ENCODE results near the gene LRRC4C. TPM values are rescaled to one million over a fixed set of nuclear protein-coding genes. Genes with fewer than 3 reads are reported as not detected.

LRRC4C gene
- total RNA-seq, 1 experiment from 2014 or later, result not detected

DNA sequence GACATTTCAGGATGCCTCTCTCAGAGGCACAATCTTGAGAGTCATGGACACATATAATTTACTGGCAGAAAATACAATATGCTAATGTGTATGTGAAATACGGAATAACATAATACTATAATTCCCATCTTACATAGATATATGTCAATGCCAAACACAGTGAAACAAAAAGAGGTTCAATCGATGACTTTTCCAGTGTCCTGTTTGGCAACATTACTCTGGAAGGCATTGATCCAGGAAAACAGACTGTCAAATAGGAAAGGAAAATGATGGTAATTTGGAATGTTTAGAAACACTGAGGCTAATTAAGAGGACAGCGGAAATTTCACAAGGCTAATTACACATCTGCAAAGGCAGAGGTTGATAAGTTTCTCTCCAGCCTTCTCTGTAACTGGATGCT is 942.3 kb downstream of the LRRC4C start:
- POLR2A ChIA-PET, result no interaction called here
- Mint-ChIP-seq H3K27ac (ENCODE audit: low read depth, unreplicated experiment) (no peak overlapping the region), H3K4me3 (ENCODE audit: unreplicated experiment) (no peak overlapping the region), H3K27me3 (ENCODE audit: insufficient read depth, unreplicated experiment) (no peaks in the 10 kb centered on the region), H3K9me3 (ENCODE audit: unreplicated experiment) (no peaks in the 10 kb centered on the region), H3K36me3 (ENCODE audit: insufficient read depth, unreplicated experiment) (no peaks in the 10 kb centered on the region), H3K4me1 (ENCODE audit: insufficient read depth, unreplicated experiment) (peaks cover 13% of the 10 kb centered on the region)
- intact Hi-C loops (cut with micrococcal nuclease), result no loop called here
- DNase-seq (ENCODE audit: unreplicated experiment), result no peak
- TF ChIP-seq, protein P1, sequence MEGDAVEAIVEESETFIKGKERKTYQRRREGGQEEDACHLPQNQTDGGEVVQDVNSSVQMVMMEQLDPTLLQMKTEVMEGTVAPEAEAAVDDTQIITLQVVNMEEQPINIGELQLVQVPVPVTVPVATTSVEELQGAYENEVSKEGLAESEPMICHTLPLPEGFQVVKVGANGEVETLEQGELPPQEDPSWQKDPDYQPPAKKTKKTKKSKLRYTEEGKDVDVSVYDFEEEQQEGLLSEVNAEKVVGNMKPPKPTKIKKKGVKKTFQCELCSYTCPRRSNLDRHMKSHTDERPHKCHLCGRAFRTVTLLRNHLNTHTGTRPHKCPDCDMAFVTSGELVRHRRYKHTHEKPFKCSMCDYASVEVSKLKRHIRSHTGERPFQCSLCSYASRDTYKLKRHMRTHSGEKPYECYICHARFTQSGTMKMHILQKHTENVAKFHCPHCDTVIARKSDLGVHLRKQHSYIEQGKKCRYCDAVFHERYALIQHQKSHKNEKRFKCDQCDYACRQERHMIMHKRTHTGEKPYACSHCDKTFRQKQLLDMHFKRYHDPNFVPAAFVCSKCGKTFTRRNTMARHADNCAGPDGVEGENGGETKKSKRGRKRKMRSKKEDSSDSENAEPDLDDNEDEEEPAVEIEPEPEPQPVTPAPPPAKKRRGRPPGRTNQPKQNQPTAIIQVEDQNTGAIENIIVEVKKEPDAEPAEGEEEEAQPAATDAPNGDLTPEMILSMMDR (IDR thresholded peaks at IDR 0.05; ENCODE audit: unreplicated experiment), result no peak
- CTCF ChIA-PET, result no interaction called here
- BruUV-seq (replicated peaks), result no TSS peak

DNA sequence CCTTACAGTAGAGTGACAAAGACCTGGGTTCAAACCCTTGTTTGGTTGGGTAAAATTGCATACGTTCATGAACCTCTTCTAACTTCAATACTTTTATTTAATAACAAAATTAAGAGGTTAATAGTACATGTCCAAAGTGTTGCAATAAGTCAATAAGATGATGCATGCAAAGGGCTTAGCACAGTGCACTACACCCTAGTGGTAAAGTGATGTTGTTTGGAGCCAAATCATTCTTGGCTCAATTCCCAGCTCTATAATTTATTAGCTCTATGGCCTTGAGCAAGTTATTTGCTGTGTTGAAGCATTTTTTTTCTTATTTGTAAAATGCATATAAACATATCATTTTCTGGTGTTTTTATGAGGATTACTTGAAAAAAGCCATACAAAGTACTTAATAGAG is 945.3 kb downstream of the LRRC4C start:
- Mint-ChIP-seq H3K9me3 (ENCODE audit: unreplicated experiment) (peaks cover 7% of the 10 kb centered on the region), H3K4me3 (ENCODE audit: unreplicated experiment) (no peak overlapping the region), H3K27me3 (ENCODE audit: insufficient read depth, unreplicated experiment) (no peaks in the 10 kb centered on the region), H3K27ac (ENCODE audit: low read depth, unreplicated experiment) (no peak overlapping the region), H3K36me3 (ENCODE audit: insufficient read depth, unreplicated experiment) (no peaks in the 10 kb centered on the region), H3K4me1 (ENCODE audit: insufficient read depth, unreplicated experiment) (peaks cover 13% of the 10 kb centered on the region)
- TF ChIP-seq, protein P1 (IDR thresholded peaks at IDR 0.05; ENCODE audit: unreplicated experiment), result peak; percentile 22
- no TSS peak for BruUV-seq (replicated peaks)
- ChIA-PET CTCF (interaction anchor here (0.6 kb wide), 2 partner anchors 103 to 207 kb away, joined by 3 read pairs; no protein-coding TSS in a partner anchor), POLR2A (interaction anchor here (0.6 kb wide), 1 partner anchor 591 kb away, joined by 3 read pairs; no protein-coding TSS in a partner anchor)
- intact Hi-C loops (cut with micrococcal nuclease), result loop anchor here (5.0 kb wide), 1 partner anchor 207 kb away; no protein-coding TSS in a partner anchor
- peak; percentile 79 for DNase-seq (ENCODE audit: unreplicated experiment)

DNA sequence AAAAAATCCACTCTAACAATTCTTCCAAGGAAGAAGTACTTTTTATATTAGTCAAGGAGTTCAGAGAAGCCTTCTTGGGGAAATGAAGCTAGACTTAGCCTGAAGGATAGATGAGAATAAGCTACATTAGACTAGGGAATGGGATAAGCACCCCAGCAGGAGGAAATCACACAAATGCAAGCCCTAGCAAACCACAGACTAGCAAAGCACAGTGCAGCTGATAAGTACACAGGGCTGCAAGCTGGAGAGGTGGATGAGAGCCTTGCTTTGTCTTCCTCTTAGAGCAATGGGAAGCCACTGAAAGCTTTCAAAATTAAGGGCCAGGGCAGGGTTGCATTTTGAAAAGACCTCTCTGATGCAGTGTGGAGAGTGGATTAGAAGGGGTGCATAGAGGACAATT is 946.2 kb downstream of the LRRC4C start:
- Mint-ChIP-seq H3K27ac (ENCODE audit: low read depth, unreplicated experiment) (no peak overlapping the region), H3K4me3 (ENCODE audit: unreplicated experiment) (no peak overlapping the region), H3K4me1 (ENCODE audit: insufficient read depth, unreplicated experiment) (peaks cover 13% of the 10 kb centered on the region), H3K36me3 (ENCODE audit: insufficient read depth, unreplicated experiment) (no peaks in the 10 kb centered on the region), H3K27me3 (ENCODE audit: insufficient read depth, unreplicated experiment) (no peaks in the 10 kb centered on the region), H3K9me3 (ENCODE audit: unreplicated experiment) (peaks cover 7% of the 10 kb centered on the region)
- BruUV-seq (replicated peaks), result no TSS peak
- intact Hi-C loops (cut with micrococcal nuclease), result loop anchor here (5.0 kb wide), 1 partner anchor 206 kb away; no protein-coding TSS in a partner anchor
- POLR2A ChIA-PET, result interaction anchor here (0.7 kb wide), 1 partner anchor 1450 kb away, joined by 3 read pairs; no protein-coding TSS in a partner anchor
- DNase-seq (ENCODE audit: unreplicated experiment), result no peak
- TF ChIP-seq, protein P1 (IDR thresholded peaks at IDR 0.05; ENCODE audit: unreplicated experiment), result no peak
- CTCF ChIA-PET, result interaction anchor here (0.5 to 1.6 kb wide), 4 partner anchors 10 to 1331 kb away, joined by 3 to 5 read pairs (median 4); no protein-coding TSS in a partner anchor

DNA sequence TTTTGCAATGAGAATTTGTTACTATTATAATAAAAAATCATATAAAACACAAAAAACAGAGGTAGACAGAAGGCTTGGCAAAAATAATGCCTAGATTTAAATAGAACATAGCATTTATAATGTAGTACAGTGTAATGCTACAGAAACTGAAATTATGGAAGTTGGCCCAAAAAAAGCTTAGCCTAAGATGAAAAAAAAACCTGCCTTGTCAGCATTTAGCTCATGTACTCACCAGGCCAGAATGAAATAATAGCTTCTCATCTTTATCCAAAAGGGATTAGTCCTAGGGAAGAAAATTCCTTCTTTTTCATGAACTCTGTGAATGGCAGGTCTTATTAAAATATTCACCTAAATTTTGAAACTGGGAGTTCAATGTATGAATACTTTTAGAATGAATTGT is 951.1 kb downstream of the LRRC4C start:
- DNase-seq (ENCODE audit: unreplicated experiment), result no peak
- BruUV-seq (replicated peaks), result no TSS peak
- Mint-ChIP-seq H3K9me3 (ENCODE audit: unreplicated experiment) (peaks cover 7% of the 10 kb centered on the region), H3K4me3 (ENCODE audit: unreplicated experiment) (no peak overlapping the region), H3K36me3 (ENCODE audit: insufficient read depth, unreplicated experiment) (no peaks in the 10 kb centered on the region), H3K27ac (ENCODE audit: low read depth, unreplicated experiment) (no peak overlapping the region), H3K4me1 (ENCODE audit: insufficient read depth, unreplicated experiment) (no peaks in the 10 kb centered on the region), H3K27me3 (ENCODE audit: insufficient read depth, unreplicated experiment) (no peaks in the 10 kb centered on the region)
- TF ChIP-seq, protein P1 (IDR thresholded peaks at IDR 0.05; ENCODE audit: unreplicated experiment), result no peak
- ChIA-PET CTCF (no interaction called here), POLR2A (no interaction called here)
- intact Hi-C loops (cut with micrococcal nuclease), result no loop called here

All from MCF 10A (cell line).